Thoracic aorta endothelial cell (primary cell): ENCODE measurements around the gene NEIL1. TPM values are rescaled to one million over a fixed set of nuclear protein-coding genes. Genes with fewer than 3 reads are reported as not detected.

Source experiments
- total RNA-seq: library from RNA; depleted of rRNA; stranded (reverse); fragments of >200 nt; gene quantifications from 2 replicates; pipeline ENCODE4 v1.2.3, GENCODE V29; 2012

Gene NEIL1, protein sequence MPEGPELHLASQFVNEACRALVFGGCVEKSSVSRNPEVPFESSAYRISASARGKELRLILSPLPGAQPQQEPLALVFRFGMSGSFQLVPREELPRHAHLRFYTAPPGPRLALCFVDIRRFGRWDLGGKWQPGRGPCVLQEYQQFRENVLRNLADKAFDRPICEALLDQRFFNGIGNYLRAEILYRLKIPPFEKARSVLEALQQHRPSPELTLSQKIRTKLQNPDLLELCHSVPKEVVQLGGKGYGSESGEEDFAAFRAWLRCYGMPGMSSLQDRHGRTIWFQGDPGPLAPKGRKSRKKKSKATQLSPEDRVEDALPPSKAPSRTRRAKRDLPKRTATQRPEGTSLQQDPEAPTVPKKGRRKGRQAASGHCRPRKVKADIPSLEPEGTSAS
- 21.9 and 29.7 TPM in 2 replicates for total RNA-seq

DNA sequence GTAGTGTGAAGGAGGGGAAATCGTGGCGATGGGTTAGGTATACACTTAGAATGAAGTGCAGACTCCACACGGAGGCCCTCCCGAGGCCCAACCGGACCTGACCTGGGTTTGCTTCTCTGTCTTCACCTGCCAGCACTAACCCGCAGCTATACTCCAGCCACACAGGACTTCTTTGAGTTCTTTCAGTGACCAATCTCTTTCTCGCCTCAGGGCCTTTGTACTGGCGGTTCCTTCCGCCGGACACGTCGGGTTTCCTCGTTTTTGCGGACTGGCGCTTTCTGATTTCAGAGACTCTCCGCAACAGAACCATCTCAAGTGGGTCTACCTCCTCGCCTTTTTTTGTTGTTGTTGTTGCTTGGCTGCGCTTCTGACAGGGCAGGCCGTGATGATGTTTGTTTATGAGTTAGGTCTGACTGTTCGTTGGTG is at the start of gene NEIL1:
Gene NEIL1 (plus strand): TSS at position 244 of the 426 bp plus-strand sequence. CDS start 1,867 bp downstream, outside the sequence.

DNA sequence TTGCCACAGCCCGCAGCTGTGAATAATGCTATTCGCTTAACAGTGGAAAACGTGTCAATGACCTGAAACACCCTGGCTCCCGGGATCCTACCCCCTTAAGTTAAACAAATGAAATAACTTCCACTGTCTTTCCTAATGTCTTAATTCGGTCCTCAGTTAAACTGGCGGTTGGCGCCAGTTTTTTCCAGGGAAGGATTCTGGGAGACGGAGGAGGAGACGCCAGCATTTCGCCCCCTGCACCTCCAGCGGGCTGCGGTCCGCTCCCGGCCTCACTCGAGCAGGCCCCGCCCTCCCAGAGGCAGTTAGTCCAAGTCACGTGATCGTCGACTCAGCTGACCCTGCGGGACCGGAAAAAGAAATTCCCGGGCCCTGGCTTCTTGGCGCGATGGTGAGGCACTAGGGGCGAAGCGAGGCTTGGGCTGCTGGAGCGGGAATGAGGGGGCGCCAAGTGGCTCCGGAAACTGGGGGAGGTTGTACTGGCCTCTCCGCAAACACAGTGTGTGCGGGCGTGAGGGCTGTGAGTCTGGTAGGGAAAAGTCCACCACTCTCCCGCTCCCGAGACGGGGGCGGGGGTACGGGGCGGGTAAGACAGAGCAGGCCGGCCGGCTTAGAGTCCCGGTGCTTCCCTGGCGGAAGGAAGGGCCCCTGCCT is 11.0 kb upstream of the NEIL1 start, which contains the start of gene COMMD4:
Gene COMMD4 (plus strand): TSS at position 359 of the 651 bp plus-strand sequence. CDS start 27 bp downstream, at position 386.

DNA sequence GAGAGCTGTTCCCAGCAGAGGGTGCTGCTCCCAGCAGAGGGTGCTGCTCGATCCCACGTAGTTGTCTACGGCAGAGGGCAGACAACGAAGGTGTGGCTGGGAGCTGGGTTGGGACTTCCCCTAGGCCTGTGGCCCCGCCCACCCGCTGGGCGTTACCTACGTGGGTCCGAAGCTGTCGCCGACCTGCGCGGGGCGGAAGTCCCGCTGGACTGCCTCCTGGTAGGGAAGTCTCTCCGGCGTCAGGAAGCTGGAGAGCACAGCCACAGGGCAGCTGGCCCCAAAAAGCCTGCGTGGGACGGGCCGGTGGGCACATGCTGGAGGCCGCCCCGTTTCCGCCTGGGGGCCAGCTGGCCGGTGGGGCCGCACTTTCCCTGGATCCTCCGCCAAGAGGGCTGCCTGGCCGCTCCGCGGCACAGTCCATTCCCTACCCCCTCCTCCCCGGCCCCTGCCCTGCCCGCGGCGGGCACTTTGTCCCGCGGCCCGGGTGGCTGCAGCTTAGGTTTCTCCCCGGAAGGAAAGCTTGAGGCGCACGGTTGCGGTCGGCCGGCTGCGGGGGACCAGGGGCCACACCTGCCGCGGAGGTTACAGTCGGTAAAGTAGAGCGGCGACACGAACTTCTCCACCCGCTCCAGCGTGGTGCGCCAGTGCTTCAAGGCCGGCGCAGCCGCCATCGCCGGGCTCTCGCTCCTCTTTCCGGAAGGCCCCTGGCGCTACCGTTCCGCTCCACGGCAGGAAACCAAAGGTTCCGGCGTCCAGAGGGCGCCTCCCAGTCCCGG is 21.3 kb downstream of the NEIL1 start, which contains the start of gene MAN2C1:
Gene MAN2C1 (minus strand): TSS at position 695 of the 776 bp plus-strand sequence. CDS start 24 bp downstream, at position 671.

Other genes starting within 250 kb of the NEIL1 start
- 16.8 and 27.8 TPM in 2 replicates for gene C15orf39, start 145.2 kb upstream of the NEIL1 start, total RNA-seq
- not detected in 2 replicates for gene GOLGA6C, start 88.7 kb upstream of the NEIL1 start, total RNA-seq
- under 0.01 TPM in 1 of 2 replicates, not detected in the other for gene GOLGA6D, start 64.2 kb upstream of the NEIL1 start, total RNA-seq
- 43.1 and 48.7 TPM in 2 replicates for gene COMMD4, start 11.0 kb upstream of the NEIL1 start, total RNA-seq
- gene MAN2C1, start 21.6 kb downstream of the NEIL1 start, total RNA-seq = 147 and 148 TPM in 2 replicates
- gene SIN3A, start 104.7 kb downstream of the NEIL1 start, total RNA-seq = 35.6 and 51.0 TPM in 2 replicates
- gene PTPN9, start 232.3 kb downstream of the NEIL1 start, total RNA-seq = 25.8 and 29.1 TPM in 2 replicates